ENCODE data around the gene GDF9.

- TF ChIP-seq CTCF (IDR thresholded peaks at IDR 0.05; ENCODE audit: insufficient read depth, low read length) = no peak
- no peak for TF ChIP-seq POLR2AphosphoS5 (IDR thresholded peaks at IDR 0.05; ENCODE audit: low read depth)
- no peak for TF ChIP-seq REST (IDR thresholded peaks at IDR 0.05; ENCODE audit: insufficient replicate concordance, low read depth)
- no peak for TF ChIP-seq SPI1 (IDR thresholded peaks at IDR 0.05; ENCODE audit: borderline replicate concordance, low read depth)
Observed at GRCh38 chr5:132812123-132812765, 54.0 kb downstream of the GDF9 start.
